GM12892 (cell line): ENCODE results near the gene PDCL2.

ENCODE experiments used
- POLR2A ChIP-seq: IDR thresholded peaks from 2 replicates; pipeline ENCODE4 v1.6.1; 2011; ENCODE audit warnings: low read depth, low read length, control low read depth
- POLR2AphosphoS5 ChIP-seq: IDR thresholded peaks from 2 replicates; pipeline ENCODE4 v1.6.1; 2011; ENCODE audit warnings: low read depth, low read length, control low read depth

GRCh38 chr4:55588160-55588559 is 3.9 kb downstream of the PDCL2 start:
- TF ChIP-seq POLR2A = no peak
- no peak for TF ChIP-seq POLR2AphosphoS5
